Measurements from ENCODE around the gene FOXK2.
"Not testable (repeated sequence)": the region's sequence is repeated elsewhere in the genome, so short reads cannot be mapped to it uniquely, and the experiment has no call there.

Gene FOXK2

GRCh38 chr17:82507631-82508175 is 11.8 kb upstream of the FOXK2 start:
- Histone ChIP-seq H3K4me3 (ENCODE audit: low read depth in 1 of 2, low read length in 2 of 2) (no peak overlapping the region), H3K36me3 (ENCODE audit: control insufficient read depth in 1 of 2, insufficient read depth in 2 of 2, low read length in 2 of 2) (no peaks in the 10 kb centered on the region), H3K27me3 (ENCODE audit: control insufficient read depth in 1 of 2, insufficient read depth in 2 of 2, low read length in 2 of 2) (no peaks in the 10 kb centered on the region), H3K9me3 (ENCODE audit: control insufficient read depth in 1 of 2, low read length in 2 of 2) (no peaks in the 10 kb centered on the region), H3K9ac (ENCODE audit: low read depth in 1 of 2, low read length in 2 of 2) (no peak overlapping the region), H3K4me1 (ENCODE audit: control insufficient read depth in 1 of 2, insufficient read depth in 2 of 2, low read length in 2 of 2) (no peaks in the 10 kb centered on the region), H3K27ac (ENCODE audit: low read depth, low read length) (no peak overlapping the region)

GRCh38 chr17:82511642-82512041 is 7.9 kb upstream of the FOXK2 start:
- H3K27me3 ChIP-seq (ENCODE audit: control insufficient read depth in 1 of 2, insufficient read depth in 2 of 2, low read length in 2 of 2); H3K27ac ChIP-seq (ENCODE audit: low read depth, low read length); H3K36me3 ChIP-seq (ENCODE audit: control insufficient read depth in 1 of 2, insufficient read depth in 2 of 2, low read length in 2 of 2); H3K9ac ChIP-seq (ENCODE audit: low read depth in 1 of 2, low read length in 2 of 2); H3K9me3 ChIP-seq (ENCODE audit: control insufficient read depth in 1 of 2, low read length in 2 of 2); H3K4me1 ChIP-seq (ENCODE audit: control insufficient read depth in 1 of 2, insufficient read depth in 2 of 2, low read length in 2 of 2): not testable (repeated sequence)
- peak overlapping the region in 1 of 2 donors; percentile 36 for H3K4me3 ChIP-seq (ENCODE audit: low read depth in 1 of 2, low read length in 2 of 2)

- not testable (repeated sequence) for H3K4me1 ChIP-seq (ENCODE audit: control insufficient read depth in 1 of 2, insufficient read depth in 2 of 2, low read length in 2 of 2); H3K4me3 ChIP-seq (ENCODE audit: low read depth in 1 of 2, low read length in 2 of 2); H3K27me3 ChIP-seq (ENCODE audit: control insufficient read depth in 1 of 2, insufficient read depth in 2 of 2, low read length in 2 of 2); H3K27ac ChIP-seq (ENCODE audit: low read depth, low read length); H3K36me3 ChIP-seq (ENCODE audit: control insufficient read depth in 1 of 2, insufficient read depth in 2 of 2, low read length in 2 of 2); H3K9ac ChIP-seq (ENCODE audit: low read depth in 1 of 2, low read length in 2 of 2); H3K9me3 ChIP-seq (ENCODE audit: control insufficient read depth in 1 of 2, low read length in 2 of 2)
Observed at GRCh38 chr17:82513864-82514263, 5.7 kb upstream of the FOXK2 start.

- Histone ChIP-seq H3K4me1 (ENCODE audit: control insufficient read depth in 1 of 2, insufficient read depth in 2 of 2, low read length in 2 of 2) (peaks cover 6 to 7% of the 10 kb centered on the region in 2 donors), H3K27ac (ENCODE audit: low read depth, low read length) (no peak overlapping the region), H3K36me3 (ENCODE audit: control insufficient read depth in 1 of 2, insufficient read depth in 2 of 2, low read length in 2 of 2) (no peaks in the 10 kb centered on the region), H3K9ac (ENCODE audit: low read depth in 1 of 2, low read length in 2 of 2) (no peak overlapping the region), H3K27me3 (ENCODE audit: control insufficient read depth in 1 of 2, insufficient read depth in 2 of 2, low read length in 2 of 2) (no peaks in the 10 kb centered on the region), H3K4me3 (ENCODE audit: low read depth in 1 of 2, low read length in 2 of 2) (no peak overlapping the region), H3K9me3 (ENCODE audit: control insufficient read depth in 1 of 2, low read length in 2 of 2) (no peaks in the 10 kb centered on the region)
Observed at GRCh38 chr17:82517230-82517865, 2.2 kb upstream of the FOXK2 start.

GRCh38 chr17:82519971-82520903 is 705 bp downstream of the FOXK2 start:
- Histone ChIP-seq H3K4me1 (ENCODE audit: control insufficient read depth in 1 of 2, insufficient read depth in 2 of 2, low read length in 2 of 2) (peaks cover 6 to 20% of the 10 kb centered on the region in 2 donors), H3K9me3 (ENCODE audit: control insufficient read depth in 1 of 2, low read length in 2 of 2) (no peaks in the 10 kb centered on the region), H3K4me3 (ENCODE audit: low read depth in 1 of 2, low read length in 2 of 2) (peak overlapping the region; percentile 72 to 84), H3K36me3 (ENCODE audit: control insufficient read depth in 1 of 2, insufficient read depth in 2 of 2, low read length in 2 of 2) (no peaks in the 10 kb centered on the region), H3K9ac (ENCODE audit: low read depth in 1 of 2, low read length in 2 of 2) (peak overlapping the region; percentile 54 to 67), H3K27me3 (ENCODE audit: control insufficient read depth in 1 of 2, insufficient read depth in 2 of 2, low read length in 2 of 2) (no peaks in the 10 kb centered on the region), H3K27ac (ENCODE audit: low read depth, low read length) (peak overlapping the region; percentile 32)

GRCh38 chr17:82524540-82524939 is 5.0 kb downstream of the FOXK2 start:
- Histone ChIP-seq H3K9me3 (ENCODE audit: control insufficient read depth in 1 of 2, low read length in 2 of 2) (no peaks in the 10 kb centered on the region), H3K9ac (ENCODE audit: low read depth in 1 of 2, low read length in 2 of 2) (peak overlapping the region in 1 of 2 donors; percentile 32), H3K27ac (ENCODE audit: low read depth, low read length) (no peak overlapping the region), H3K36me3 (ENCODE audit: control insufficient read depth in 1 of 2, insufficient read depth in 2 of 2, low read length in 2 of 2) (no peaks in the 10 kb centered on the region), H3K4me3 (ENCODE audit: low read depth in 1 of 2, low read length in 2 of 2) (no peak overlapping the region), H3K4me1 (ENCODE audit: control insufficient read depth in 1 of 2, insufficient read depth in 2 of 2, low read length in 2 of 2) (peaks cover 14 to 40% of the 10 kb centered on the region in 2 donors), H3K27me3 (ENCODE audit: control insufficient read depth in 1 of 2, insufficient read depth in 2 of 2, low read length in 2 of 2) (no peaks in the 10 kb centered on the region)

- Histone ChIP-seq H3K4me3 (ENCODE audit: low read depth in 1 of 2, low read length in 2 of 2) (no peak overlapping the region), H3K4me1 (ENCODE audit: control insufficient read depth in 1 of 2, insufficient read depth in 2 of 2, low read length in 2 of 2) (peaks cover 12 to 42% of the 10 kb centered on the region in 2 donors), H3K9me3 (ENCODE audit: control insufficient read depth in 1 of 2, low read length in 2 of 2) (no peaks in the 10 kb centered on the region), H3K36me3 (ENCODE audit: control insufficient read depth in 1 of 2, insufficient read depth in 2 of 2, low read length in 2 of 2) (no peaks in the 10 kb centered on the region), H3K27me3 (ENCODE audit: control insufficient read depth in 1 of 2, insufficient read depth in 2 of 2, low read length in 2 of 2) (no peaks in the 10 kb centered on the region), H3K9ac (ENCODE audit: low read depth in 1 of 2, low read length in 2 of 2) (no peak overlapping the region), H3K27ac (ENCODE audit: low read depth, low read length) (no peak overlapping the region)
Observed at GRCh38 chr17:82525712-82526111, 6.2 kb downstream of the FOXK2 start.

- H3K9ac ChIP-seq (ENCODE audit: low read depth in 1 of 2, low read length in 2 of 2), result no peak overlapping the region
- H3K9me3 ChIP-seq (ENCODE audit: control insufficient read depth in 1 of 2, low read length in 2 of 2), result no peaks in the 10 kb centered on the region
- no peak overlapping the region for H3K4me3 ChIP-seq (ENCODE audit: low read depth in 1 of 2, low read length in 2 of 2)
- no peaks in the 10 kb centered on the region for H3K36me3 ChIP-seq (ENCODE audit: control insufficient read depth in 1 of 2, insufficient read depth in 2 of 2, low read length in 2 of 2)
- peaks cover 16 to 42% of the 10 kb centered on the region in 2 donors for H3K4me1 ChIP-seq (ENCODE audit: control insufficient read depth in 1 of 2, insufficient read depth in 2 of 2, low read length in 2 of 2)
- H3K27ac ChIP-seq (ENCODE audit: low read depth, low read length), result no peak overlapping the region
- no peaks in the 10 kb centered on the region for H3K27me3 ChIP-seq (ENCODE audit: control insufficient read depth in 1 of 2, insufficient read depth in 2 of 2, low read length in 2 of 2)
Observed at GRCh38 chr17:82527898-82528297, 8.4 kb downstream of the FOXK2 start.

GRCh38 chr17:82528484-82529265 is 9.1 kb downstream of the FOXK2 start:
- Histone ChIP-seq H3K4me3 (ENCODE audit: low read depth in 1 of 2, low read length in 2 of 2) (no peak overlapping the region), H3K36me3 (ENCODE audit: control insufficient read depth in 1 of 2, insufficient read depth in 2 of 2, low read length in 2 of 2) (no peaks in the 10 kb centered on the region), H3K9ac (ENCODE audit: low read depth in 1 of 2, low read length in 2 of 2) (no peak overlapping the region), H3K4me1 (ENCODE audit: control insufficient read depth in 1 of 2, insufficient read depth in 2 of 2, low read length in 2 of 2) (peaks cover 16 to 39% of the 10 kb centered on the region in 2 donors), H3K9me3 (ENCODE audit: control insufficient read depth in 1 of 2, low read length in 2 of 2) (no peaks in the 10 kb centered on the region), H3K27me3 (ENCODE audit: control insufficient read depth in 1 of 2, insufficient read depth in 2 of 2, low read length in 2 of 2) (no peaks in the 10 kb centered on the region), H3K27ac (ENCODE audit: low read depth, low read length) (no peak overlapping the region)

Measured in duodenal mucosa (tissue), 2 donors.